ENCODE results near the gene CHIA. TPM values are rescaled to one million over a fixed set of nuclear protein-coding genes. Genes with fewer than 3 reads are reported as not detected.
A peak's percentile ranks its signal among the peaks of the same experiment; 100 is the strongest.
"Not testable (repeated sequence)": the region's sequence is repeated elsewhere in the genome, so short reads cannot be mapped to it uniquely, and the experiment has no call there.

Gene CHIA
- total RNA-seq, 1 donor from 2014 or later: 0.20 TPM

DNA sequence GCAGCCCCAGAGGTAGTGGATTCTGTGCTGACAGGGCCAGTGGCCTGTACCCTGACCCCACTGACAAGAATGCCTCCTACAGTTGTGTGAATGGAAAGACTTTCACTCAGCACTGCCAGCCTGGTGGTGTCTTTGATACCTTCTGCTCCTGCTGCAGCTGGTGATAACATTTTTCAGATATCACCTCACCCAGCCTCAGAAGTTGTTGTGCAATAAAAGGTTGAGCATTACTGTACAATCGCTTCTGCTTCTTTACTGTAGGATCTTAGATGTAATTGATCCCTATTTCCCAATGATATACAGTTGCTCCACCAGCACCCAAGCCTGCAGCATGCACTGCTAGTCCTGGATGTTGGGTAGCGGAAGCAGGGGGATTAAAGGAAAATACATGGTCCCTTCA lies 4.8 kb upstream of the CHIA start:
- no peak for DNase-seq

DNA sequence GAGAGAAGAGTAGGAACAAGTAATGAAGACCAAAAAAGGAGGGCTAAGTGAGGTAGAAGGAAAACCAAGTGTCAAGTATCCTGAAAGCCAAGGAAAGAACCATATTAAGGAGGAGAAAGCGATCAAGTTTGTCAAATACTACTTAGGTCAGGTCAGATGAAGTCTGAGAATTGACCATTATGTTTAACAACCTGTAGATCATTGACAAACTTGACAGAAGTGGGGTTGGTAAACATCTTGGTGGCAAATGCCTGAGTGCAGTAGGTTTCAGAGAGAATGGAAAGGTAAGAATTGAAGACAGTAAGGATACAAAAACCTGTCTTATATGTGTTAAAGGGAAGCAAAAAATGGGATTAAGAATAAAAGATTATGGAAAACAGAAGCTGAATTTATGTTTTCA lies 3.7 kb upstream of the CHIA start:
- no peak for DNase-seq

DNA sequence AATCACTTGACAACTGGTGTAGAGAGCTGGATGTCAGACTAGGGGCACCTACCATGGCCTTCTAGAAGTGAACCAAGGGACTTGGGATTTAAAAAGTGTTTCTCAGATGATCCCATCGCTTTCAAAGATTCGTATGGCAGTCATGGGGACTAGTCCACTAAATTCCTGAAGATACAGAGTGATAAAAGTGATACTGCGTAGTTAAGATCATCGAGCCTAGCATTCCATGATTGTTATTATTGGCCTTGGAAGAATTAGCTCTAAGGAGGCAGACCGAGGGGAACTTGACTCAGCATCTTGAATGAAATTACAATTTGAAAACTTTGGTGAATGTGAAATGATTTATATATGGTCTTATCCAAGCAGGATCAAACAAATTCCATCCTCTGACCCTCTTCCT lies 1.3 kb upstream of the CHIA start:
- no peak for DNase-seq

DNA sequence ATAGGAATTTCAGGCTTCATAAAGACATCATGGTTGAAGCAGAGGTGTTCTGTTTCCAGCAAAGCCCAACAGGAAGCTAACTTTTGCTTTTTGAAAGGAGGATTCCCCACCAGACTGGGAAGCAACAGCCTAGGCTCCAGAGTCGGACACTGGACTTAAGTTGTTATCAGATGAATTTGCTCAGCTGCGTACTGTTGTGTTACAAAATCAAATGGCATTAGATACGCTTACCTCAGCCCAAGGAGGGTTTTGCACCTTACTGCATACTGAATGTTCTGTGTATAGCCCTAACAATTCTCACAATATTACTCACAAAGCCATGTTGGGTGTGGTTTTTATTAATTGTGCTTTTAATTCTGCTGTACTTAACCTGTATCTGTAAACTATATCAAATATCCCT lies 547 bp upstream of the CHIA start:
- DNase-seq: no peak

DNA sequence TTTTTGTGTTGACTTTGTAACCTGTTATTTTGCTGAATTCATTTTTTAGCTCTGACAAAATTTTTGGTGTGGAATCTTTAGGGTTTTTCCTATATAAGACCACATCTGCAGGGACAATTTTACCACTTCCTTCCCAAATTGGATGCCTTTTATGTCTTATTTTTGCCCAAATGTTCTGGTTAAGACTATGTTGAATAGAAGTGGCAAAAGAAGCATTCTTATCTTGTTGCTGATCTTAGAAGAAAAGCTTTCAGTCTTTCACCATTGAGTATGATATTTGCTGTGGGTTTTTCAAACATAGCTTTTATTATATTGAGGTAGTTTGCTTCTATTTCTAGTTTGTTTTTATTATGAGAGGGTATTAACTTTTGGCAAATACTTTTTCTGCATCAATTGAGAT lies 3.7 kb downstream of the CHIA start:
- DNase-seq: no peak

DNA sequence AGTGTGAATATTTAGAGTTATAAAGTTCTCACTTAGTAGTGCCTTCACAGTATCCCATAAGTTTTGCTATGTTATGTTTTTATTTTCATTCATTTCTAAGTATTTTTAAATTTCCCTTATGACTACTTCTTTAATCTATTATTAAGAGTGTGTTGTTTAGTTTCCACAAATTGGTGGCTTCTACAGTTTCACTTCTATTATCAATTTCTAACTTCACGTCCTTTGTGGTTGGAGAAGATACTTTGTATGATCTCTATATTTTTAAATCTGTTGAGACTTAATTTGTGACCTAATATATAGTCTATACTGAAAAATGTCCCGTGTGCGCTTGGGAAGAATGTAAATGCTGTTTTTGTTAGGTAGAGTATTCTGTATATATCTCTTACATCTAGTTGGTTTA lies 11.7 kb downstream of the CHIA start:
- DNase-seq: no peak

DNA sequence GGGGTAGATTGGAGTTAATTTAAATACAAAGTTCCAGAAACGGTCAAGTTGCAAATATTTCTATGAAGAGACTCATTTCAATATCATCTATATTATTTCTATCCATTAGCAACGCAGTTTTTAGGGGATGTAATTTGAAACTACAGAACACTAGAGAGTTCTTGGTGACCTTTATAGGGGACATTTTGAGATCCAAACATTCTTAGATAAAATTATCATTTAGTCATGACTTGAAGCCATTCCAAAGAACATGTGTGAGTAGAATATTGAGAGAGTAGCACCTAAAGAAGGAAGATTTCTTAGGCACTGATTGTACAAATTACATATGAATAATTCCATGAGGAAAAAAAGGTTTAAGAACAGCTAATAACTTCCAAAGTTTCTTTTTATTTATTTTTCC lies 19.0 kb downstream of the CHIA start:
- no peak for DNase-seq

DNA sequence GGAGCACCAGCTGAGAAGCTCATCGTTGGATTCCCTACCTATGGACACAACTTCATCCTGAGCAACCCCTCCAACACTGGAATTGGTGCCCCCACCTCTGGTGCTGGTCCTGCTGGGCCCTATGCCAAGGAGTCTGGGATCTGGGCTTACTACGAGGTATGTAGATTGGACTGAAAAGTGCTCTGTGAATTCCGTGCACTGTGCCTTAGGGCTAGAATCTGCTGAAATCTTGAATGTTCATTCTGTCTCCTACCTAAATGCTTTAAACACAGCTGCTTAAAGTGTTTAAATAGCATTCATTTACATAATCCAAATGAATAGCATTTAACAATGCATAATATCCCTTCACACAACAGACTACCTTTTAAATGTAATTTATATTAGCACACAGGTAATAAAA lies 27.9 kb downstream of the CHIA start:
- DNase-seq: no peak

DNA sequence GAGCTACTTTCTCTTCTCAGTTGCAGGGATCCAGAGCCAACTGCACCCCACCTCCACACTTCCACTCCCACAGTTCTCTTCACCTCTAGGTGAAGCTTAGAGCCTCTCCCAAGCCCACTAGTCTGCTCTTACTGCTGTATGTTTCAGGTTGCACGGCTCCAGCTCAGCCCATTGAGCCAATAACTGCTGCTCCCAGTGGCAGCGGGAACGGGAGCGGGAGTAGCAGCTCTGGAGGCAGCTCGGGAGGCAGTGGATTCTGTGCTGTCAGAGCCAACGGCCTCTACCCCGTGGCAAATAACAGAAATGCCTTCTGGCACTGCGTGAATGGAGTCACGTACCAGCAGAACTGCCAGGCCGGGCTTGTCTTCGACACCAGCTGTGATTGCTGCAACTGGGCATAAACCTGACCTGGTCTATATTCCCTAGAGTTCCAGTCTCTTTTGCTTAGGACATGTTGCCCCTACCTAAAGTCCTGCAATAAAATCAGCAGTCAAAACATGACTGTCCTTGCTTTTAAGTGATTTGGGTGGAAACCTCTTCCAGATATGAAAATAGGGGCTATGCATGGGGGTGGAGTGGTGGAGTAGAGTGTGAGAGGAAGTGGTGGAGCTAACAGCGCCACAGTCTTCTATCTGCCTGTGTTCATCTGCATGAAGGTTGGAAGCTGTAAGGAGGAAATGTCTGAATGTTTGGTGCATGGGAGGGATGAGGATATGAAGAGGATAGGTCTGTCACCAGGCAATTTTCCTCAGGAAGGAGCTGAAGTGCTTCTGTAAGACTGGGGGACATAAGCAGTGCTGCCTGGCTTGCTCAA lies 29.6 kb downstream of the CHIA start:
- no peak for DNase-seq

DNA sequence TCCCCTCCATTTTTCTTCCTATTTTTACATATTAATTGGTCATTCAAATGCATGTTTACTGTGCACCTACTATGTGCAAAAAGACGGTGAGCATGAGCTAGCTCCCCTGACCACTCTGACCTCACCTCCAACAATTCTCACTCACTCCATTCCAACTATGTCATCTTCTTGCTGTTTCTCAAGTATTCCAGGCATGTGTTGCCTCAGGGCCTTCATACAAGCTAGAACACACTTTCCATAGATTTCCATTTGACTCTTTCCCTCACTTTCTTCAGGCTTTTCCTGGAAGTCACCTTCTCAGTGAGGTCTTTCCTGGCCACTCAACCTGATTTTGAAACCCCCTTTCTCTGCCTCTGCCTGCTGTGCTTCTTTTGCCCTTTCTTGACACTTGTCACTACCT lies 32.6 kb downstream of the CHIA start:
- no peak for DNase-seq

DNA sequence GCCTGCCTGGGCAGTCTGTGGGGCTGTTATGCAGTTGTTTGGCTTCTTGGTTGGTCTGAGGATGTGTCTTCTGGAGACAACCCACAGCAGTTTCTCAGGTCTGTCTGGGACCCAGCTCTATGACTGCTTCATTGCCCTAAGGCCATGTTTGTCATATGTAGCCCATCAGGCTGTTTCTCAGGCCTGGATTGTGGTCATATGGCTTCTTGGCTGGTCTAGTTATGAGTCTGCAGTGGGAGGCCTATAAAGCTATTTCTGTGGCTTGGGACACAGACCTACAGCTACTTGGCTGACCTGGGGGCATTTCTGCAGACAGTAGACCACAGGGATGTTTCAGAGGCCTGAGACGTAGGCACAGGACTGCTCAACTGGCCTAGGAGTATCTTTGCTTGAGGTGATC lies 41.5 kb downstream of the CHIA start:
- no peak for DNase-seq

DNA sequence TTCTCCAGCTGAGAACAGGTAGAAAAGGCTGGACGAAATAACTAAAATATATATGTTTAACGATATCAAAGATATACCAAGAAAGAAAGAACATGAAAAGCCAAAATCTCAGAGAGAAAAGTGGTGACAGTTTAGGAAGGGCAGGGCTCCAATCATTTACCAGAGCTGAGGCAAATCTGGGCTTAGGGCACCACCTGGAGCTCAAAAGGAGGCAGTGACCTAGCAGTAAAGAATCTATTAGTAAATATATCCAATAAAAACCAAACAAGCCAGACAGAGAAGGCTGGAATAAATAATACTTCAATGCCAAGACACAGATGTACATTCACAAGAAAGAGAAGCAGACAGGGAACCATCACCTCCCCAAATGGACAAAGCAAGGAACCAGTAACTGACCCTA lies 43.5 kb downstream of the CHIA start:
- no peak for DNase-seq

DNA sequence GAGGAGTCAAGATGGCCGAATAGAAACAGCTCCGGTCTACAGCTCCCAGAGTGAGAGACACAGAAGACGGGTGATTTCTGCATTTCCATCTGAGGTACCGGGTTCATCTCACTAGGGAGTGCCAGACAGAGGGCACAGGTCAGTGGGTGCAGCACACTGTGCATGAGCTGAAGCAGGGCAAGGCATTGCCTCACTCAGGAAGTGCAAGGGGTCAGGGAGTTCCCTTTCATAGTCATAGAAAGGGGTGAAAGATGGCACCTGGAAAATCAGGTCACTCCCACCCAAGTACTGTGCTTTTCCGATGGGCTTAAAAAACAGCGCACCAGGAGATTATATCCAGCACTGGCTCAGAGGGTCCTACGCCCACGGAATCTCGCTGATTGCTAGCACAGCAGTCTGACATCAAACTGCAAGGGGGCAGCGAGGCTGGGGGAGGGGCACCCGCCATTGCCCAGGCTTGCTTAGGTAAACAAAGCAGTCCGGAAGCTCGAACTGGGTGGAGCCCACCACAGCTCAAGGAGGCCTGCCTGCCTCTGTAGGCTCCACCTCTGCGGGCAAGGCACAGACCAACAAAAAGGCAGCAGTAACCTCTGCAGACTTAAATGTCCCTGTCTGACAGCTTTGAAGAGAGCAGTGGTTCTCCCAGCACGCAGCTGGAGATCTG lies 44.7 kb downstream of the CHIA start:
- not testable (repeated sequence) for DNase-seq

DNA sequence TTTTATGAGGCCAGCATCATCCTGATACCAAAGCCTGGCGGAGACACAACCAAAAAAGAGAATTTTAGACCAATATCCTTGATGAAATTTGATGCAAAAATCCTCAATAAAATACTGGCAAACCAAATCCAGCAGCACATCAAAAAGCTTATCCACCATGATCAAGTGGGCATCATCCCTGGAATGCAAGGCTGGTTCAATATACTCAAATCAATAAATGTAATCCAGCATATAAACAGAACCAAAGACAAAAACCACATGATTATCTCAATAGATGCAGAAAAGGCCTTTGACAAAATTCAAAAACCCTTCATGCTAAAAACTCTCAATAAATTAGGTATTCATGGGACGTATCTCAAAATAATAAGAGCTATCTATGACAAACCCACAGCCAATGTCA lies 48.2 kb downstream of the CHIA start:
- not testable (repeated sequence) for DNase-seq

DNA sequence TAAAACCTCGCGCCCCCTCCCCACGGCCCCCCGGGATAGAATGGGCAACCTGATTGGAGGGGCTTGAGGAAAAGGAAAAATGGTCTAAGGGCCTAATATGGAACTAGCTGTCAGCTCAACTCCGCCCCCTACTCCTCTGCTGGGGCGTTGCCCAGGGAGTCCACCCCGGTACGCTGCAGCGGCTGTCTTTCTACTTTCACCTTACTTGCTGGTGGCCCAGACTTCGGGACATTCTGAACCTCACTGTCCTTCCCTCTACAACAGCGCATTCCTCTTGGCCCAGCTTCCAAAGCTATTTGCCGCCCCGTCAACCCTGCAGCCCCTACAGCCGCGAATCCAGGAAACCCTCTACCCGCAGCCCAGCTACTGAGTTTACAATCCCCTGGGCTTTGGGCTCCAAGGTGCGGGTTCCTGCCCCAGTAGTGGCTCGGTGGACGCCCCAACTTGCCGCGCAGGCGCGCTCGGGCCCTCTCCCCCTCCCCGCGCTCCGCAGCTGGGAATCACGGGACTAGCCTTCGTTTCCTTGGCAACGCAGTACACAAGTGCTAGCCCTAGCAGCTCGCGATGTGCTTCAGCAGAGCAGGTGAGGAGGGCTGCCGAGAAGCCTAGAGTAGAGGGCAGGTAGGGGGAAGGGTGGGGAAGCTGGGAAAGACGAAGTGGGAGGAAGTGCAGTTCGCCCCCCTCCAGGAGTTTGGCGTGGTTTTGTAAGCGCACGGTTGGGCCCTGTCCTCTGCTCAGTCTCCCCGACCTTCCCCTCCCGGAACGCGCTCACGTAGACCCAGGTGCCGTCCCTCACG lies 55.6 kb downstream of the CHIA start:
- peak; percentile 62 for DNase-seq

DNA sequence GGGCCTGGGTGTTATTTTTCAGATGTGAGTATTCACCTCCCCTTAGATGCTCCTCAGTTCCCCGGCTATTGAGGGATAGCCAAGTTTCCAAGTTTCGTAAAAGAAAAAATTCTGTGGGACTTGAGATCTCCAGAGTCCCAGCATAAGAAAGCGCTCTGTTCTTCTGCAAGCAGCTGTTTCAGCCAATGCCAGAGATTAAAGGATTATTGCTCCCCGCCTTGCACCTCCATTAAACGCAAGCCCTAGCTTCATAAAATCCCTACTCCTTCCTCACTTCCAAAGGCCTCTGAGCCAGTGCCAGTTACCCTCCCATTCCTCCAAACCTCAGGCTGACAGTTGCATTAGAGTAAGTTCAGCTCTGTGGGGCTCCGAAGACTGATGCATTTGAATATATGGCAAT lies 56.4 kb downstream of the CHIA start:
- DNase-seq: no peak

DNA sequence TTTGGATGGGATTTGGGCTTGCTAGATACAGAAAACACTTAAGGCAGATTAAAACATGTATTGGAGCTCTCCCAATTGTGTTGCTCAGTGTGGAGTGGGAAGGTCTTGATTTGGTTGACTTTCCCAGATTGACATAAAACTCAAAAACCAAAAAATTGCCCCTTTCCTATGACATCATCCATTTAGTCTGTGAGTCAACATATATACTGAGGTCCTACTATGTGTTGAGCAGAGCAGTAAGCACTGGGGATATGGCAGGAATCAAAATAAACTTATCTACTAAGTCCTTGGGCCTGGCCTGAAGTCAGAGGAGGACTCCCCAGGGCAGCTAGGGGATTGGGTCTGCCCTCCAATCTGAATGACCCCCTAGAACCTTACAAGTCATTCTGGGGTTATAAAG lies 61.0 kb downstream of the CHIA start:
- no peak for DNase-seq

DNA sequence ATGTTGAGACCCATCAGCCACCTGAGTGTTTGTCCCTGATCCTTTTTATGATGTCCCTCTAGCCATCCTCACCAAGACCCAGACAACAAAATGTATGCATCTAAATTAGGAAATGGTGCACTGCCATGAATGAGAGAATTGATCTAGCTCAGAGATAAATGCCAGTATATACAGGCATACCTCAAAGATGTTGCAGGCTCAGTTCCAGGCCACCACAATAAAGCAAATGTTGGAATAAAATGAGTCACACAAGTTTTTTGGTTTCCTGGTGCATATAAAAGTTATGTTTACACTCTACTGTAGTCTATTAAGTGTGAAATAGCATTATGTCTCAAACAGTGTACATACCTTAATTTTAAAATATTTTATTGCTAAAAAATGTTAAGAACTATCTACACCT lies 63.9 kb downstream of the CHIA start:
- DNase-seq: no peak

DNA sequence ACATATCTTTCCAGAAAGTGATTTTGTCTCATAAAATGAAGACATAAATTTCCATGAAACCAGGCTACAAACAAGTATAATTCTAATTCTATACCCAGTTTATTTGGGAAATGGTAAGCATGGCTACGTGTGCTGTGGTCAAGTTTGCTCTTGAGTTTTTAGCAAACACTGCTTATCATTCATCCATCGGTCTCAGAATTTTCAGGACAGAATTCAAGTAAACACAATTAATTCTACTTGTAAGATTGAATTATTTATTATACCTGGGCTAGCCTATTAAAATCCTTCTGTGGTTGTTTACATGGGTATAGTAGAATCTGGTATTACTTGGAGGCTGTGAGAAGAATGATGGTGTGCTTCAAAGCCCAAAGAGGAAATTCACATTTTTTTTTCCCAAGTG lies 68.3 kb downstream of the CHIA start:
- no peak for DNase-seq

DNA sequence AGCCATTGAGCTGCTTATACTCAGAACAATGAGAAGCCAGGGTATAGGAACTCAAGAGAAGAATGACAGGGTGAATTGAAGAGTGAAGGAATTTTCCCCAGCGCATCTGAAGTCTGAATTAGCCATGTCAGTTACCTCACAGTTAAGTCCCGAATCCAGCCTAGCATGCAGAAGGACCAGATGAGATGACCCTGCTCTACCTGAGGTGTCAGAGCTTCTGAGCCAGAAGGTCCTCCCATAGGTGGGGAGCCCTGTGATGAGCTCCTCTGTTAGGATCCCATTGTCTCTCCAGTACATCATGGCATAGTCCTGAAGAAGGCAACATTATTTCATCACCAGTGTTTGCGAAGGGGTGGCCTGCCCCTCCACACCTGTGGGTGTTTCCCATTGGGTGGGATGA lies 68.7 kb downstream of the CHIA start:
- no peak for DNase-seq

DNA sequence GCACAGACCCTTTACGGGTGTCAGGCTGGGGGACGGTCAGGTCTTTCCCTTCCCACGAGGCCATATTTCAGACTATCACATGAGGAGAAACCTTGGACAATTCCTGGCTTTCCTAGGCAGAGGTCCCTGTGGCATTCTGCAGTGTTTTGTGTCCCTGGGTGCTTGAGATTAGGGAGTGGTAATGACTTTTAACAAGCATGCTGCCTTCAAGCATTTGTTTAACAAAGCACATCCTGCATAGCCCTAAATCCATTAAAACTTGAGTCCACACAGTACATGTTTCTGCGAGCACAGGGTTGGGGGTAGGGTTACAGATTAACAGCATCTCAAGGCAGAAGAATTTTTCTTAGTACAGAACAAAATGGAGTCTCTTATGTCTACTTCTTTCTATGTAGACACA lies 69.6 kb downstream of the CHIA start:
- DNase-seq: not testable (repeated sequence)

DNA sequence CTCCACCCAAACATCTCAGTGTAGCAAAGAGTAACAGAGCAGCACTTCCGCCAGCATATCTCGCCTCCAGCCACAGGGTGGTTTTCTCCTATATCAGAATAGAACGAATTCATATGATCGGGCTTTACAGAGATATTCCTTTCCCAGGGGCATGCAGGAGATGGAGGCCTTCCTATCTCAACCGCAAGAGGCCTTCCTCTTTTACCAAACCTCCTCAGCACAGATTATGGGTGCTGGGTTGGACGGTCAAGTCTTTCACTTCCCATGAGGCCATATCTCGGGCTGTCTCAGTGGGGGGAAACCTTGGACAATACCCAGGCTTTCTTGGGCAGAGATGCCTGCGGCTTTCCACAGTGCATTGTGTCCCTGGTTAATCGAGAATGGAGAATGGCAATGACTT lies 71.1 kb downstream of the CHIA start:
- DNase-seq: no peak

DNA sequence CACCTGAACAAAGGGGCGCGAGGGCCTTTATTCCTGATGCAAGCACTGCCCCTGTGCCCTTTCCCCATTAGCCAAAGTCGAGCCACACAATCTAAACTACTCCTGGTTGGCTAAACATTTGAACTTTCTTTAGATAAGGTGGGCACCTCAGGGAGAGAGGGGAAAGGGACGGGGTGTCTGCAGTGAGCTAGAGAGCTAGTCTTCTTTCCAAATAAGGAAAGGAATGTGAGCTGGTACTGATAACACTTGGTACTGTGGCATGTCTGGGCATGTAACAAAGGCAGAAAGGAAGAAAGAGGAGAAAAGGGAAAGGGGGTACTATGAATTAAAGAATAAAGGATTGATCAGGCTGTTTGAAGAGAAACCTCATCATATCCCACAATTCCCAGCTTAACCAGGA lies 74.0 kb downstream of the CHIA start:
- no peak for DNase-seq

Measured in skin of body (tissue), 2 donors.